K562 (cell line): ENCODE measurements around the gene POR. TPM values are rescaled to one million over a fixed set of nuclear protein-coding genes. Genes with fewer than 3 reads are reported as not detected.

Source experiments
- ATAC-seq: fragments of 200-7000 bp; cut with Tn5 transposase; 3 replicates; pipeline ENCODE4 v1.9.1; 2020; ENCODE audit warnings: moderate library complexity
- BruUV-seq: library from RNA; stranded (reverse); fragments of 400-500 nt; replicated peaks from 2 replicates; lab custom pipeline; 2021; lab: Mats Ljungman, UMichigan
- CTCF ChIA-PET: fragments of 300-600 bp; formaldehyde crosslinking; extraction: SDS; loops from one replicate; lab custom pipeline; 2021; ENCODE audit warnings: low intra/inter-chr PET ratio; lab: Yijun Ruan, JAX
- POLR2A ChIA-PET: fragments of 300-600, 350-650 bp; sonication (Branson Sonifier 250); formaldehyde crosslinking; extraction: SDS; loops from one replicate; lab custom pipeline; 2021; ENCODE audit warnings: antibody characterized with exemption, inconsistent platforms; lab: Yijun Ruan, JAX
- DNase-seq, 4 experiments: peaks; one replicate each; pipeline versions ENCODE4 v3.0.0 to v3.0.0-alpha.2; 2011 to 2018; ENCODE audit warnings: low spot score in 3 of 4, mixed read lengths in 3 of 4; ENCODE audit errors: extremely low read depth in 1 of 4
- FAIRE-seq: peaks from 2 replicates; lab custom pipeline; 2011; peaks lifted over from hg19 to GRCh38; lab: Jason Lieb, UNC
- H2AFZ ChIP-seq: 2 replicates; pipeline ENCODE4 v1.6.0; 2011; ENCODE audit warnings: low read depth, low read length, control low read depth, inconsistent platforms
- H3K27ac ChIP-seq: fragments of 200-600 bp; 3 replicates; pipeline ENCODE4 v1.8.0; 2011; ENCODE audit warnings: low read depth, mild to moderate bottlenecking, control low read depth, inconsistent platforms, low read length, moderate library complexity, mixed read lengths; ENCODE audit errors: extremely low read depth
- H3K27me3 ChIP-seq, 2 experiments: fragments of 300-600 bp in 1 of 2; 2 replicates in 1 of 2; 3 replicates in 1 of 2; pipeline versions ENCODE4 v1.6.0 to v1.8.0; 2011; ENCODE audit warnings: inconsistent platforms in 2 of 2, low read length in 2 of 2, mild to moderate bottlenecking in 1 of 2, mixed read lengths in 1 of 2, moderate library complexity in 1 of 2; ENCODE audit not compliant: control insufficient read depth in 2 of 2, insufficient read depth in 2 of 2
- H3K36me3 ChIP-seq: fragments of 300-600 bp; 3 replicates; pipeline ENCODE4 v1.8.0; 2011; ENCODE audit warnings: mild to moderate bottlenecking, low read length, inconsistent platforms; ENCODE audit not compliant: control insufficient read depth, insufficient read depth
- H3K4me1 ChIP-seq, 2 experiments: fragments of 200-600 bp in 1 of 2; replicated peaks in 1 of 2; 2 replicates in 1 of 2; 3 replicates in 1 of 2; pipeline versions ENCODE4 v1.5.1 to v1.8.0; 2011; ENCODE audit warnings: inconsistent platforms in 2 of 2, low read length in 2 of 2, mild to moderate bottlenecking in 1 of 2, mixed read lengths in 1 of 2, moderate library complexity in 1 of 2; ENCODE audit not compliant: control insufficient read depth in 2 of 2, insufficient read depth in 2 of 2
- H3K4me2 ChIP-seq: 2 replicates; pipeline ENCODE4 v1.6.1; 2011; ENCODE audit warnings: low read length, control low read depth, inconsistent platforms, mixed read lengths; ENCODE audit not compliant: insufficient read depth
- H3K4me3 ChIP-seq: fragments of 200-600 bp; sonication (generic), shearing (Covaris generic); 2 replicates; pipeline ENCODE4 v1.5.1; 2016; ENCODE audit warnings: control low read depth, inconsistent platforms
- H3K79me2 ChIP-seq: fragments of 200-600 bp; 3 replicates; pipeline ENCODE4 v1.8.0; 2011; ENCODE audit warnings: low read length, inconsistent platforms; ENCODE audit not compliant: control insufficient read depth, insufficient read depth
- H3K9ac ChIP-seq, 2 experiments: 2 replicates each; pipeline versions ENCODE4 v1.6.0 to v1.6.1; 2011; ENCODE audit warnings: low read depth in 2 of 2, low read length in 2 of 2, control low read depth in 1 of 2, inconsistent platforms in 1 of 2, mild to moderate bottlenecking in 1 of 2, mixed read lengths in 1 of 2; ENCODE audit not compliant: insufficient read depth in 1 of 2
- H3K9me1 ChIP-seq: one replicate; pipeline ENCODE4 v1.6.0; 2011; ENCODE audit warnings: inconsistent platforms, mild to moderate bottlenecking, low read length, moderate library complexity; ENCODE audit not compliant: control insufficient read depth, insufficient read depth
- H3K9me3 ChIP-seq: replicated peaks from 2 replicates; pipeline ENCODE4 v1.5.1; 2011; ENCODE audit warnings: low read depth, low read length, inconsistent platforms; ENCODE audit not compliant: control insufficient read depth, insufficient read depth
- H4K20me1 ChIP-seq: replicated peaks from 2 replicates; pipeline ENCODE4 v1.6.1; 2011; ENCODE audit warnings: low read length, inconsistent platforms, mixed read lengths; ENCODE audit not compliant: control insufficient read depth, insufficient read depth
- EZH2 ChIP-seq: IDR thresholded peaks from 2 replicates; pipeline ENCODE4 v1.6.1; 2012; ENCODE audit warnings: low read depth, mild to moderate bottlenecking, inconsistent platforms, low read length, borderline replicate concordance
- MCM7 ChIP-seq, 2 experiments: fragments of 450-650 bp; IDR thresholded peaks; 2 replicates each; pipeline ENCODE4 v1.6.1; 2016 to 2018
- MTF1 ChIP-seq: fragments of 250-450 bp; sonication (Bioruptor Pico); IDR thresholded peaks from 2 replicates; pipeline ENCODE4 v1.9.0; 2021; ENCODE audit warnings: moderate library complexity, mild to moderate bottlenecking, inconsistent platforms, borderline replicate concordance
- NR4A1 ChIP-seq, 2 experiments: fragments of 250-450 bp in 1 of 2; fragments of 450-650 bp in 1 of 2; sonication (Bioruptor Pico) in 1 of 2; IDR thresholded peaks; 2 replicates each; pipeline versions ENCODE4 v1.4.0 to v1.6.1; 2016 to 2020; ENCODE audit warnings: mild to moderate bottlenecking in 2 of 2, missing compliant biosample characterization in 1 of 2, missing genetic modification characterization in 1 of 2, moderate library complexity in 1 of 2
- TCFL5 ChIP-seq: fragments of 250-450 bp; sonication (Bioruptor Pico); conservative IDR thresholded peaks from 2 replicates; pipeline ENCODE4 v1.6.1; 2021; ENCODE audit warnings: mild to moderate bottlenecking, moderate library complexity, matching md5 sums
- U2AF2 ChIP-seq: fragments of 200-400 bp; formaldehyde crosslinking; optimal IDR thresholded peaks from 2 replicates; pipeline ENCODE3; 2017; ENCODE audit warnings: low read depth, mild to moderate bottlenecking, low read length
- ZBTB1 ChIP-seq: sonication (generic); formaldehyde crosslinking; IDR thresholded peaks from 2 replicates; pipeline ENCODE4 v1.8.1; 2023; ENCODE audit warnings: missing genetic modification reagents, low read depth, mild to moderate bottlenecking, borderline replicate concordance
- ZEB2 ChIP-seq: fragments of 450-650 bp; IDR thresholded peaks from 2 replicates; pipeline ENCODE4 v1.6.1; 2016
- ZNF239 ChIP-seq: fragments of 250-450 bp; sonication (Bioruptor Pico); IDR thresholded peaks from 2 replicates; pipeline ENCODE4 v1.4.0; 2020; ENCODE audit warnings: mild to moderate bottlenecking
- WGBS: fragments of 100-300 bp; shearing (Covaris generic); methylation state at CpG from one replicate; pipeline ENCODE4 v1.1.6; 2016; ENCODE audit warnings: low coverage, mixed read lengths; ENCODE audit not compliant: insufficient coverage; ENCODE audit errors: missing lambda C conversion rate; 5-methylcytosine and 5-hydroxymethylcytosine counted together
- in situ Hi-C: fragments of 300-500 bp; cut with MboI; formaldehyde crosslinking; loops from 4 replicates; pipeline ENCODE4 v1.15.0; 2018; ENCODE audit warnings: inconsistent platforms, mixed read lengths
- intact Hi-C: fragments of 100-400 bp; cut with micrococcal nuclease; formaldehyde crosslinking; loops from 2 replicates; pipeline ENCODE4 v1.14.2; 2022
- polyA plus RNA-seq, 8 experiments: library from polyadenylated mRNA; depleted of rRNA in 4 of 8; stranded (reverse) in 5 of 8; unstranded in 3 of 8; fragments of >200 nt; fragmentation: Nextera tagmentation in 2 of 8; fragmentation: Illumina TruSeq in 1 of 8; extraction: Ambion mirVana in 2 of 8; extraction: Trizol in 1 of 8; gene quantifications; 2 replicates each; pipeline versions ENCODE4 v1.2.1 to v1.2.3, GENCODE V29; 2011 to 2014; ENCODE audit warnings: inconsistent platforms in 1 of 8, missing spikeins in 1 of 8
- total RNA-seq, 7 experiments: library from RNA; depleted of rRNA in 6 of 7; stranded (reverse); fragments of >200 nt in 6 of 7; fragmentation: Illumina TruSeq in 2 of 7; extraction: Trizol in 2 of 7; gene quantifications; 2 replicates each; pipeline versions ENCODE4 v1.2.1 to v1.2.3, GENCODE V29; 2011 to 2021; ENCODE audit warnings: low replicate concordance in 1 of 7
- TF ChIP-seq, protein P1 (sequence below): fragments of 200-800 bp; sonication (Bioruptor generic); IDR thresholded peaks from 2 replicates; pipeline ENCODE4 v1.6.1; 2016; ENCODE audit warnings: missing genetic modification characterization, missing compliant biosample characterization
- TF ChIP-seq, protein P2 (sequence below): fragments of 450-650 bp; IDR thresholded peaks from 2 replicates; pipeline ENCODE4 v1.6.1; 2017; ENCODE audit warnings: mild to moderate bottlenecking, moderate library complexity

Gene POR
- total and polyA plus RNA-seq, 9 of the 15 experiments (the other 6 are each of a cell fraction or from before 2014, with no cell fraction given) = 4.7 to 142 (median 40.8) TPM

DNA sequence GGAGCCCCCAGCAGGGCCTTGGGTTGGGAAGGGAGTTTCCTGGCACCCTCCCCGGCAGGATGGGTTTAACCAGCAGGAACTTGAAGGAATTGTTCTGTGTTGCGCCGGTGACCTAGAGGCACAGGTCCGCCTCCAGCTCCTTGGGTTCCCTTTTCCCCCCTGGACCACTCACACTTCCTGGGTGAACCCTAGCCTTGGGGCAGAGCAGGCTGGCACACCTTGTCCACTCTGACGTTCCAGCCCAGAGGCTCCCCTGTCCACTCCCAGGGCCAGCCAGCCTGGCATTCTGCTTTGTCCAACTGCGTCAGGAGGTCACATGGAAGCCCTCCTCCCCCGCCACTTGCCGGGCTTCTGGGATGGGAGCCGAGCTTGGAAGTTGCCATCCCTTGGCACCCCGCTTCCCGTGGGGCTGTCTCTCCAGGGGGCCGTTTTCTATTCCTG lies 53.6 kb downstream of the POR start:
- no peaks in the 10 kb centered on the region for H4K20me1 ChIP-seq
- H3K36me3 ChIP-seq = peaks cover 39% of the 10 kb centered on the region; the same call in 2 of the 3 replicates
- in situ Hi-C loops = no loop called here
- peaks cover 8 to 36% of the 10 kb centered on the region in 2 experiments; a peak in 3 of 5 replicates for H3K4me1 ChIP-seq
- ChIA-PET POLR2A (no interaction called here), CTCF (no interaction called here)
- DNase-seq (no peak), ATAC-seq (no peak), FAIRE-seq (no peak)
- intact Hi-C loops = no loop called here
- no peak overlapping the region; a peak in 1 of 4 replicates for H3K9ac ChIP-seq
- H3K27me3 ChIP-seq = no peaks in the 10 kb centered on the region
- no peaks in the 10 kb centered on the region for H3K79me2 ChIP-seq
- BruUV-seq = no TSS peak
- H3K4me2 ChIP-seq = no peak overlapping the region
- no peak overlapping the region for H3K4me3 ChIP-seq
- H3K27ac ChIP-seq = no peak overlapping the region
- WGBS = 94% methylated on average over 12 of the region's 12 CpGs
- no peak overlapping the region for H2AFZ ChIP-seq
- H3K9me1 ChIP-seq = peaks cover 2% of the 10 kb centered on the region
- H3K9me3 ChIP-seq = no peaks in the 10 kb centered on the region
- TF ChIP-seq MTF1 (CRISPR knock-in tag) = no peak
- no peak for TF ChIP-seq ZNF239
- TF ChIP-seq NR4A1 (CRISPR knock-in tag; IDR thresholded peaks at IDR 0.05) = no peak
- no peak for TF ChIP-seq NR4A1 (tag; IDR thresholded peaks at IDR 0.05)
- TF ChIP-seq ZBTB1 (CRISPR knock-in tag) = no peak
- no peak for TF ChIP-seq TCFL5 (CRISPR knock-in tag)
- TF ChIP-seq, protein P1, sequence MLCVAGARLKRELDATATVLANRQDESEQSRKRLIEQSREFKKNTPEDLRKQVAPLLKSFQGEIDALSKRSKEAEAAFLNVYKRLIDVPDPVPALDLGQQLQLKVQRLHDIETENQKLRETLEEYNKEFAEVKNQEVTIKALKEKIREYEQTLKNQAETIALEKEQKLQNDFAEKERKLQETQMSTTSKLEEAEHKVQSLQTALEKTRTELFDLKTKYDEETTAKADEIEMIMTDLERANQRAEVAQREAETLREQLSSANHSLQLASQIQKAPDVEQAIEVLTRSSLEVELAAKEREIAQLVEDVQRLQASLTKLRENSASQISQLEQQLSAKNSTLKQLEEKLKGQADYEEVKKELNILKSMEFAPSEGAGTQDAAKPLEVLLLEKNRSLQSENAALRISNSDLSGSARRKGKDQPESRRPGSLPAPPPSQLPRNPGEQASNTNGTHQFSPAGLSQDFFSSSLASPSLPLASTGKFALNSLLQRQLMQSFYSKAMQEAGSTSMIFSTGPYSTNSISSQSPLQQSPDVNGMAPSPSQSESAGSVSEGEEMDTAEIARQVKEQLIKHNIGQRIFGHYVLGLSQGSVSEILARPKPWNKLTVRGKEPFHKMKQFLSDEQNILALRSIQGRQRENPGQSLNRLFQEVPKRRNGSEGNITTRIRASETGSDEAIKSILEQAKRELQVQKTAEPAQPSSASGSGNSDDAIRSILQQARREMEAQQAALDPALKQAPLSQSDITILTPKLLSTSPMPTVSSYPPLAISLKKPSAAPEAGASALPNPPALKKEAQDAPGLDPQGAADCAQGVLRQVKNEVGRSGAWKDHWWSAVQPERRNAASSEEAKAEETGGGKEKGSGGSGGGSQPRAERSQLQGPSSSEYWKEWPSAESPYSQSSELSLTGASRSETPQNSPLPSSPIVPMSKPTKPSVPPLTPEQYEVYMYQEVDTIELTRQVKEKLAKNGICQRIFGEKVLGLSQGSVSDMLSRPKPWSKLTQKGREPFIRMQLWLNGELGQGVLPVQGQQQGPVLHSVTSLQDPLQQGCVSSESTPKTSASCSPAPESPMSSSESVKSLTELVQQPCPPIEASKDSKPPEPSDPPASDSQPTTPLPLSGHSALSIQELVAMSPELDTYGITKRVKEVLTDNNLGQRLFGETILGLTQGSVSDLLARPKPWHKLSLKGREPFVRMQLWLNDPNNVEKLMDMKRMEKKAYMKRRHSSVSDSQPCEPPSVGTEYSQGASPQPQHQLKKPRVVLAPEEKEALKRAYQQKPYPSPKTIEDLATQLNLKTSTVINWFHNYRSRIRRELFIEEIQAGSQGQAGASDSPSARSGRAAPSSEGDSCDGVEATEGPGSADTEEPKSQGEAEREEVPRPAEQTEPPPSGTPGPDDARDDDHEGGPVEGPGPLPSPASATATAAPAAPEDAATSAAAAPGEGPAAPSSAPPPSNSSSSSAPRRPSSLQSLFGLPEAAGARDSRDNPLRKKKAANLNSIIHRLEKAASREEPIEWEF = no peak
- TF ChIP-seq, protein P2, sequence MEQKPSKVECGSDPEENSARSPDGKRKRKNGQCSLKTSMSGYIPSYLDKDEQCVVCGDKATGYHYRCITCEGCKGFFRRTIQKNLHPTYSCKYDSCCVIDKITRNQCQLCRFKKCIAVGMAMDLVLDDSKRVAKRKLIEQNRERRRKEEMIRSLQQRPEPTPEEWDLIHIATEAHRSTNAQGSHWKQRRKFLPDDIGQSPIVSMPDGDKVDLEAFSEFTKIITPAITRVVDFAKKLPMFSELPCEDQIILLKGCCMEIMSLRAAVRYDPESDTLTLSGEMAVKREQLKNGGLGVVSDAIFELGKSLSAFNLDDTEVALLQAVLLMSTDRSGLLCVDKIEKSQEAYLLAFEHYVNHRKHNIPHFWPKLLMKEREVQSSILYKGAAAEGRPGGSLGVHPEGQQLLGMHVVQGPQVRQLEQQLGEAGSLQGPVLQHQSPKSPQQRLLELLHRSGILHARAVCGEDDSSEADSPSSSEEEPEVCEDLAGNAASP = no peak
- TF ChIP-seq ZEB2 = no peak
- no peak for TF ChIP-seq U2AF2
- TF ChIP-seq MCM7 (IDR thresholded peaks at IDR 0.05) = no peak
- no peak for TF ChIP-seq EZH2
